ENCODE measurements around the gene BRI3. TPM values are rescaled to one million over a fixed set of nuclear protein-coding genes. Genes with fewer than 3 reads are reported as not detected.

BRI3 gene
- total and polyA plus RNA-seq, 2 of the 8 experiments (the other 6 are each of a cell fraction or from before 2014, with no cell fraction given): 77.5 to 93.4 TPM

DNA sequence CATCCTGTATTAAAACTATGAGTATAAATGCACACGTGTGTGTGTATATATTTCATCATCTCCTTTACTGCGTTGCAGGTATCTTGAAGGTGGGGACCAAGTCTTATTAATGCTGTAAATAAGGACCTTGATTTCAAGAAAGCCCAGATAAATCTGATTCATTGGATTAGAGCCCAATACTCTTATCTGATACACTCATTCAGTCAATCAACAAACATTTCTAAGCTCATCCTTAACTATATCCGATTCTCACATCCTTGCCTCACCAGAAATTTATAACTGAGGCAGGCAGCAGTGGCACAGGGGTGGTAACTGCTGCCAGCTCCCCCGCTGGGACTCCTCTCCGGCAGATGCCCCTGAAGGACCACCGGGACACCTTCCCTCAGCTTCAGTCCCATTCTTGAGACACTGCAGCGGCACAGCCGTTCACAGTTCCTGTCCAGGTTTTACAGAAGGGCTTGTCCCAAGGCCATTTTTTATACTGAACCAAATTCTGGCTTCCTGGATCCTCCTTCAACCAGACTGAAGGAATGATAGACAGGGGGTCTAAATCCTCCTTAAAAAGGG, 54.0 kb downstream of the BRI3 start (continued):
- TF ChIP-seq, protein P1, sequence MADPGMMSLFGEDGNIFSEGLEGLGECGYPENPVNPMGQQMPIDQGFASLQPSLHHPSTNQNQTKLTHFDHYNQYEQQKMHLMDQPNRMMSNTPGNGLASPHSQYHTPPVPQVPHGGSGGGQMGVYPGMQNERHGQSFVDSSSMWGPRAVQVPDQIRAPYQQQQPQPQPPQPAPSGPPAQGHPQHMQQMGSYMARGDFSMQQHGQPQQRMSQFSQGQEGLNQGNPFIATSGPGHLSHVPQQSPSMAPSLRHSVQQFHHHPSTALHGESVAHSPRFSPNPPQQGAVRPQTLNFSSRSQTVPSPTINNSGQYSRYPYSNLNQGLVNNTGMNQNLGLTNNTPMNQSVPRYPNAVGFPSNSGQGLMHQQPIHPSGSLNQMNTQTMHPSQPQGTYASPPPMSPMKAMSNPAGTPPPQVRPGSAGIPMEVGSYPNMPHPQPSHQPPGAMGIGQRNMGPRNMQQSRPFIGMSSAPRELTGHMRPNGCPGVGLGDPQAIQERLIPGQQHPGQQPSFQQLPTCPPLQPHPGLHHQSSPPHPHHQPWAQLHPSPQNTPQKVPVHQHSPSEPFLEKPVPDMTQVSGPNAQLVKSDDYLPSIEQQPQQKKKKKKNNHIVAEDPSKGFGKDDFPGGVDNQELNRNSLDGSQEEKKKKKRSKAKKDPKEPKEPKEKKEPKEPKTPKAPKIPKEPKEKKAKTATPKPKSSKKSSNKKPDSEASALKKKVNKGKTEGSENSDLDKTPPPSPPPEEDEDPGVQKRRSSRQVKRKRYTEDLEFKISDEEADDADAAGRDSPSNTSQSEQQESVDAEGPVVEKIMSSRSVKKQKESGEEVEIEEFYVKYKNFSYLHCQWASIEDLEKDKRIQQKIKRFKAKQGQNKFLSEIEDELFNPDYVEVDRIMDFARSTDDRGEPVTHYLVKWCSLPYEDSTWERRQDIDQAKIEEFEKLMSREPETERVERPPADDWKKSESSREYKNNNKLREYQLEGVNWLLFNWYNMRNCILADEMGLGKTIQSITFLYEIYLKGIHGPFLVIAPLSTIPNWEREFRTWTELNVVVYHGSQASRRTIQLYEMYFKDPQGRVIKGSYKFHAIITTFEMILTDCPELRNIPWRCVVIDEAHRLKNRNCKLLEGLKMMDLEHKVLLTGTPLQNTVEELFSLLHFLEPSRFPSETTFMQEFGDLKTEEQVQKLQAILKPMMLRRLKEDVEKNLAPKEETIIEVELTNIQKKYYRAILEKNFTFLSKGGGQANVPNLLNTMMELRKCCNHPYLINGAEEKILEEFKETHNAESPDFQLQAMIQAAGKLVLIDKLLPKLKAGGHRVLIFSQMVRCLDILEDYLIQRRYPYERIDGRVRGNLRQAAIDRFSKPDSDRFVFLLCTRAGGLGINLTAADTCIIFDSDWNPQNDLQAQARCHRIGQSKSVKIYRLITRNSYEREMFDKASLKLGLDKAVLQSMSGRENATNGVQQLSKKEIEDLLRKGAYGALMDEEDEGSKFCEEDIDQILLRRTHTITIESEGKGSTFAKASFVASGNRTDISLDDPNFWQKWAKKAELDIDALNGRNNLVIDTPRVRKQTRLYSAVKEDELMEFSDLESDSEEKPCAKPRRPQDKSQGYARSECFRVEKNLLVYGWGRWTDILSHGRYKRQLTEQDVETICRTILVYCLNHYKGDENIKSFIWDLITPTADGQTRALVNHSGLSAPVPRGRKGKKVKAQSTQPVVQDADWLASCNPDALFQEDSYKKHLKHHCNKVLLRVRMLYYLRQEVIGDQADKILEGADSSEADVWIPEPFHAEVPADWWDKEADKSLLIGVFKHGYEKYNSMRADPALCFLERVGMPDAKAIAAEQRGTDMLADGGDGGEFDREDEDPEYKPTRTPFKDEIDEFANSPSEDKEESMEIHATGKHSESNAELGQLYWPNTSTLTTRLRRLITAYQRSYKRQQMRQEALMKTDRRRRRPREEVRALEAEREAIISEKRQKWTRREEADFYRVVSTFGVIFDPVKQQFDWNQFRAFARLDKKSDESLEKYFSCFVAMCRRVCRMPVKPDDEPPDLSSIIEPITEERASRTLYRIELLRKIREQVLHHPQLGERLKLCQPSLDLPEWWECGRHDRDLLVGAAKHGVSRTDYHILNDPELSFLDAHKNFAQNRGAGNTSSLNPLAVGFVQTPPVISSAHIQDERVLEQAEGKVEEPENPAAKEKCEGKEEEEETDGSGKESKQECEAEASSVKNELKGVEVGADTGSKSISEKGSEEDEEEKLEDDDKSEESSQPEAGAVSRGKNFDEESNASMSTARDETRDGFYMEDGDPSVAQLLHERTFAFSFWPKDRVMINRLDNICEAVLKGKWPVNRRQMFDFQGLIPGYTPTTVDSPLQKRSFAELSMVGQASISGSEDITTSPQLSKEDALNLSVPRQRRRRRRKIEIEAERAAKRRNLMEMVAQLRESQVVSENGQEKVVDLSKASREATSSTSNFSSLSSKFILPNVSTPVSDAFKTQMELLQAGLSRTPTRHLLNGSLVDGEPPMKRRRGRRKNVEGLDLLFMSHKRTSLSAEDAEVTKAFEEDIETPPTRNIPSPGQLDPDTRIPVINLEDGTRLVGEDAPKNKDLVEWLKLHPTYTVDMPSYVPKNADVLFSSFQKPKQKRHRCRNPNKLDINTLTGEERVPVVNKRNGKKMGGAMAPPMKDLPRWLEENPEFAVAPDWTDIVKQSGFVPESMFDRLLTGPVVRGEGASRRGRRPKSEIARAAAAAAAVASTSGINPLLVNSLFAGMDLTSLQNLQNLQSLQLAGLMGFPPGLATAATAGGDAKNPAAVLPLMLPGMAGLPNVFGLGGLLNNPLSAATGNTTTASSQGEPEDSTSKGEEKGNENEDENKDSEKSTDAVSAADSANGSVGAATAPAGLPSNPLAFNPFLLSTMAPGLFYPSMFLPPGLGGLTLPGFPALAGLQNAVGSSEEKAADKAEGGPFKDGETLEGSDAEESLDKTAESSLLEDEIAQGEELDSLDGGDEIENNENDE (IDR thresholded peaks at IDR 0.05; ENCODE audit: insufficient replicate concordance, low read length): no peak
- TF ChIP-seq POLR2AphosphoS5 (IDR thresholded peaks at IDR 0.05; ENCODE audit: low read depth, low read length) (no peak), SP1 (IDR thresholded peaks at IDR 0.05; ENCODE audit: low read depth, low read length) (no peak), CTBP2 (IDR thresholded peaks at IDR 0.05; ENCODE audit: borderline replicate concordance, insufficient read depth, insufficient read length, low read length) (no peak), MAX (IDR thresholded peaks at IDR 0.05) (no peak), SRF (IDR thresholded peaks at IDR 0.05; ENCODE audit: low read depth, low read length) (no peak)
